HG03025 (cell line): ENCODE data around the gene COMMD4.
"Not testable (repeated sequence)": the region's sequence is repeated elsewhere in the genome, so short reads cannot be mapped to it uniquely, and the experiment has no call there.

Source experiments
- ATAC-seq: cut with Tn5 transposase; IDR thresholded peaks from one replicate; pipeline ENCODE4 v1.9.1; 2021; ENCODE audit warnings: mild to moderate bottlenecking, moderate library complexity; ENCODE audit not compliant: unreplicated experiment, low FRiP score

Gene COMMD4

DNA sequence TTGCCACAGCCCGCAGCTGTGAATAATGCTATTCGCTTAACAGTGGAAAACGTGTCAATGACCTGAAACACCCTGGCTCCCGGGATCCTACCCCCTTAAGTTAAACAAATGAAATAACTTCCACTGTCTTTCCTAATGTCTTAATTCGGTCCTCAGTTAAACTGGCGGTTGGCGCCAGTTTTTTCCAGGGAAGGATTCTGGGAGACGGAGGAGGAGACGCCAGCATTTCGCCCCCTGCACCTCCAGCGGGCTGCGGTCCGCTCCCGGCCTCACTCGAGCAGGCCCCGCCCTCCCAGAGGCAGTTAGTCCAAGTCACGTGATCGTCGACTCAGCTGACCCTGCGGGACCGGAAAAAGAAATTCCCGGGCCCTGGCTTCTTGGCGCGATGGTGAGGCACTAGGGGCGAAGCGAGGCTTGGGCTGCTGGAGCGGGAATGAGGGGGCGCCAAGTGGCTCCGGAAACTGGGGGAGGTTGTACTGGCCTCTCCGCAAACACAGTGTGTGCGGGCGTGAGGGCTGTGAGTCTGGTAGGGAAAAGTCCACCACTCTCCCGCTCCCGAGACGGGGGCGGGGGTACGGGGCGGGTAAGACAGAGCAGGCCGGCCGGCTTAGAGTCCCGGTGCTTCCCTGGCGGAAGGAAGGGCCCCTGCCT is at the start of gene COMMD4:
Gene COMMD4, plus strand, starts transcription at position 359 of the 651 bp plus-strand sequence. Its CDS starts 27 bp downstream, at position 386.
- no peak for ATAC-seq

GRCh38 chr15:75293660-75294059 is 42.2 kb upstream of the COMMD4 start:
- not testable (repeated sequence) for ATAC-seq

- ATAC-seq = not testable (repeated sequence)
Observed at GRCh38 chr15:75298541-75299310, 37.1 kb upstream of the COMMD4 start.

- ATAC-seq = not testable (repeated sequence)
Observed at GRCh38 chr15:75299311-75299688, 36.6 kb upstream of the COMMD4 start.

DNA sequence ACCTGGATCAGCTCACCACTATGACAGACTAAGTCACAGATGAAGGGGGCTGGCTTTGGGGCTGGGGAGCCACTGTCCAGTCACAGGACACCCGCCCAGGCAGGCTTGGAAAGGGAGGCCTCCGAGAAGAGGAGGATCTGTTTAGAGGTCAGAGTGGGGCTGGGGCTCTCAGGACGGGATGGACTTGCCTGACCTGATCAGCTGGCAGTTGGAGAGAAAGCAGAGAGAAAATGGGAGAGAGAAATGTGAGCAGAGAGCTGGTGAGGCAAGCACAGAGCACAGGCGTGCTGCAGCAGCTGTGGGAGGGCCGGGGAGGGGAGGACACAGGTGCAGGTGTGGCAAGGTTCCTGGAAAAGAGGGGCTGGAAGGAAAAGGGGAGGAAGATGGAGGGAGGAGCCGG is 35.8 kb upstream of the COMMD4 start:
- ATAC-seq = not testable (repeated sequence)

GRCh38 chr15:75302318-75302717 is 33.5 kb upstream of the COMMD4 start:
- ATAC-seq = no peak

DNA sequence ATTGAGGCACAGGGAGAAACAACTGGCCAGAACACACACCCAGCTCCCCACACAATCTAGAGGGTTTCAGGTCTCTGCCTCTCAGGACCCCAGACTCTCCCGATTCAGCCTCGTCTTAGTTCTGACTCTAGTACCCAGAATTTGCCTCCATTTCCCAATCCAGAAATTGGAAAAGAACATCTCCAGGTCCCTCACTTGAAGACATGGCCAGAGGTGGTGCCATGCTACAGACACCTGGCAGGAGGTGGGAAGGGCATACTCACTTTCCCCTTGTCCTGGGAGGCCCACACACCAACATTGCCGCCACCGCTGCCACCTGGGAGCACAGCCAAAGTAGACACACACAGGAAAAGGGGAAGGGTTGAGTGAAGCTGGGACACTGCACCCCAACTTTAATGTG is 33.1 kb upstream of the COMMD4 start:
- not testable (repeated sequence) for ATAC-seq

DNA sequence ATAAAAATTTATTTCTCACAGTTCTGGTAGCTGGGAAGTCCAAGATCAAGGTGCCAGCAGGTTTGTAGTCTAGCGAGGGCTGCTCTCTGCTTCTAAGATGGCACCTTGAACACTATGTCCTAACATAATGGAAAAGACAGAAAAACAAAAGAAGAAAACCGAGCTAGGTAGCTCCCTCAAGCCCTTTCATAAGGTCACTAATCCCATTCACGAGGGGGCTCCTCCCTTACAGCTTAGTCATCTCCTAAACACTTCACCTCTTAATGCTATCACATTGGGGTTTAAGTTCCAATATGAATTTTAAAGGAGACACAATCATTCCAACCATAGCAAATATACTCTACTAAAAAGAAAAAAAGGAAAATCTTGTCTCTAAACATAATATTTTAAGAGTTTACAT is 29.7 kb upstream of the COMMD4 start:
- no peak for ATAC-seq

- no peak for ATAC-seq
Observed at GRCh38 chr15:75307778-75308390, 28.0 kb upstream of the COMMD4 start.

DNA sequence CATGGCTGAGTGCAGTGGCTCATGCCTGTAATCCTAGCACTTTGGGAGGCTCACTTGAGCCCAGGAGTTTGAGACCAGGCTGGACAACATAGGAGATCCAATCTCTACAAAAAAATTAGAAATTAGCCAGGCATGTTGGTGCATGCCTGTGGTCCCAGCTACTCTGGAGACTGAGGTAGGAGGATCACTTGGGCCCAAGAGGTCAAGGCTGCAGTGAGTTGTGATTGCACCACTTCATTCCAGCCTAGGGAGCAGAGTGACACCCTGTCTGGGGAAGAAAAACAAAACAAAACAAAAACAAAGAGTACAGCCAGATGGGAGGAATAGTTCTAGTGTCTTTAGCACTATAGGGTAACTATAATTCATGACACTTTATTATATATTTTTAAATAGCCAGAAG is 26.2 kb upstream of the COMMD4 start:
- ATAC-seq = no peak

GRCh38 chr15:75312548-75312947 is 23.3 kb upstream of the COMMD4 start:
- not testable (repeated sequence) for ATAC-seq

GRCh38 chr15:75313116-75313845 is 22.6 kb upstream of the COMMD4 start:
- ATAC-seq = no peak

DNA sequence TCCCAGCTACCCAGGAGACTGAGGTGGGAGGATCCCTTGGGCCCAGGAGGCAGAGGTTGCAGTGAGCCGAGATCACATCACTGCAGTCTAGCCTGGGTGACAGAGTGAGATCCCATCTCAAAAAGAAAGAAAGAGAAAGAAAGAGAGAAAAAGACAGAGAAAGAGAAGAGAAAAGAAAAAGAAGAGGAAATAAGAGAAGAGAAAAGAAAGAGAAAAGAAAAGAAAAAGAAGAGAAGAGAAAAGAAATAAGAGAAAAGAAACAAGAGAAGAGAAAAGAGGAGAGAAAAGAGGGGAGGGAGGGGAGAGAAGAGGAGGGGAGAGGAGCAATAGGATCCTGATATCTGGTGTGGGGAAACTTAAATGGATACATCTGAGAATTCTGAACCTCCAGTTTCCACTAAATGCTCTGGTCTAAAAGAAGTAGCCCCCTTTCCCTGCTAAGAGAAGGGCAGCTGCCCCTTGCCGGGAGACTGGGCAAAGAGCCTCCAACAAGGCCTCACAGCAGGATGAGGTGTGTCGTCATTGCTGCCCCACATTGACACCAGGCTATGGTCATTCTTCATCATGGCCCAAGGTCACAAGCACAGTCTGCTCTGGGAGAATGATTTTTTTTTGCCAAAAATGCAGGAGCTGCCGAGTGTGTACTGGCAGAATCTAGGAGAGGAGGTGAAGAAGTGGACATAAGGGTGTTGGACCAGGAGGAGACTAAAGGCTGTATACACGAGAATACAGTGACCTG is 21.1 kb upstream of the COMMD4 start:
- no peak for ATAC-seq

DNA sequence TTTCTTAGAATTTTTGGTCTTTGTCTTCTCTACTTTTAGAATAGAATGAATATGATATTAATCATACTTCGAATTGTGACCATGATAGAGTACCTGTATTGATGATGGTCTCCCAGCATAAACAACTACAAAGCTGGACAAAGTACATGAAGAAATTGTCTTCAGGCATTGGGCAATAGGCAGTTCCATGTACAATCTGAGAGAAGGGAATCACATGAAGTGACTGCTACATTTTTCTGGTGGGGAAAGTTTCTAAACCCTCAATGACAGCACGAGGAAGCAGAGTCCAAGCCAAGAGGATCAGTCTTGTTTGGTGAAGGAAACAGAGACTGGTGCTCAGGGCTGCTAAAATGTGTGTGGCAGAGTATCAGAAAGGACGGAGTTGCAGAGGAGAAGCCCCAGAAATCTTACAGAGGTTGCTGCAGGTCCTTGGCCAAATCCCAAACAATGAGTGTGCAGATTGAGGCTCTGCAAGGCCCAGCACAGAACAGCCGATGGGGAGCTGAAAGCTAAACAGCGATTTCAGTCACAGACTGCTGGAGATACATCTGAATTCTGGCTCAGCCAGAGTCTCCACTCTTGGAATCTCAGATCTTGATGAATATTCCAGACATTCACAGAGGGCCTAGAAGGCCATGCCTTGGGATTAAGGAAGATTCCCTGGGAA is 16.5 kb upstream of the COMMD4 start:
- ATAC-seq = not testable (repeated sequence)

- no peak for ATAC-seq
Observed at GRCh38 chr15:75321711-75322110, 14.2 kb upstream of the COMMD4 start.

- no peak for ATAC-seq
Observed at GRCh38 chr15:75325922-75326321, 9.9 kb upstream of the COMMD4 start.

DNA sequence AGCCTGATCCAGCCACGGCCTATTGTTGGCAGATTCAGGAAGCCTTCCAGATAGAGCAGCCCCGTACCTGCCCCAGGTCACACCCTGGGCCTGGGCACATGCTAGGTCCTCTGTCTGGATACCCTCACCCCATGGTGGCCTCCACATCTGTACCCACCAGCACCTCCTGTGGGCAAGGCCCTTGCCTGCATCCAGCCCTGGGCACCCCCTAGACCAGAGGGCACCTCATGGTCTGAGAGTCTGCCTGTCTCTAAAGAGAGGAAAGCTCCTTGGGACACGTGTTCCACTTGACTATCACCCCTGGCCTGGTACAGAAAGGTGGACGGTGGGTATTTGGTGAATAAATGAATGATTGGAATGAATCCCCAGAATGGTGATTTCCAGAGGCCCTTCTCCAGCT is 8.9 kb upstream of the COMMD4 start:
- ATAC-seq = no peak

GRCh38 chr15:75327491-75327890 is 8.4 kb upstream of the COMMD4 start:
- ATAC-seq = no peak

GRCh38 chr15:75328493-75329314 is 7.2 kb upstream of the COMMD4 start:
- ATAC-seq = no peak
